NT2/D1 (cell line): Measurements from ENCODE around the gene ZSWIM6.

Experiments used
- DNase-seq: peaks from one replicate; pipeline ENCODE4 v3.0.0-alpha.2; 2011; ENCODE audit warnings: low read depth, low spot score
- H3K27me3 ChIP-seq: 2 replicates; pipeline ENCODE4 v1.6.0; 2011; ENCODE audit warnings: mild to moderate bottlenecking; ENCODE audit not compliant: insufficient read length, insufficient read depth
- H3K36me3 ChIP-seq: 2 replicates; pipeline ENCODE4 v1.6.1; 2011; ENCODE audit warnings: mild to moderate bottlenecking, low read length, mixed read lengths; ENCODE audit not compliant: insufficient read depth, insufficient read length
- H3K4me1 ChIP-seq: 2 replicates; pipeline ENCODE4 v1.5.1; 2011; ENCODE audit not compliant: insufficient read depth, insufficient read length
- H3K4me3 ChIP-seq: 2 replicates; pipeline ENCODE4 v1.5.1; 2011; ENCODE audit warnings: low read depth; ENCODE audit not compliant: insufficient read length
- H3K9ac ChIP-seq: 2 replicates; pipeline ENCODE4 v1.6.0; 2011; ENCODE audit warnings: low read depth; ENCODE audit not compliant: insufficient read length
- H3K9me3 ChIP-seq: 2 replicates; pipeline ENCODE4 v1.5.1; 2011; ENCODE audit warnings: mild to moderate bottlenecking, low read length; ENCODE audit not compliant: insufficient read depth
- SUZ12 ChIP-seq: IDR thresholded peaks from 2 replicates; pipeline ENCODE4 v1.6.1; 2011; ENCODE audit not compliant: insufficient read length, insufficient read depth; ENCODE audit errors: extremely low read depth
- YY1 ChIP-seq: IDR thresholded peaks from 2 replicates; pipeline ENCODE4 v1.6.1; 2011; ENCODE audit not compliant: insufficient read length, insufficient read depth
- ZNF274 ChIP-seq: IDR thresholded peaks from 2 replicates; pipeline ENCODE4 v1.6.1; 2011; ENCODE audit warnings: mild to moderate bottlenecking, low read depth, low read length

The ZSWIM6 gene

DNA sequence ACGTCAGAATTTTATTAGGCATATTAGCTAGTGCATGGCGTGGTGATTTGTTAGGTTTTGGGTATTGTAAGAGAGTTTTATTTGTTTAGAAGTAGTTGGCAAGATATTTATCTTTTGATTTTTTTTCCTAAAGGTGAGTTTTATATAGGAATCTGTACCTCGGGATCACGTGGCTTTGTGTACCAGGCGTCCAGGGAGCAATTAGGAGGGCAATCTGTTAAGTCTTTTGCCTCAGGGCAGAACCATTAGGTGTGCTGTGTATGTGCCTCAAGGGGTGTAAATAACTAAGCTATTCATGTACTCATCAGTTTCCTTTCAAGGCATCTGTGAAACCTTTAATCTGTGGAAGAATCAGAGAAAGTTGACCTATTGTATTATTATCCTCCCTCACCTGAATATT, 39.4 kb downstream of the ZSWIM6 start:
- Histone ChIP-seq H3K4me3 (no peak overlapping the region), H3K9me3 (no peaks in the 10 kb centered on the region), H3K4me1 (no peaks in the 10 kb centered on the region), H3K36me3 (no peaks in the 10 kb centered on the region), H3K27me3 (no peaks in the 10 kb centered on the region), H3K9ac (no peak overlapping the region)
- TF ChIP-seq ZNF274 = no peak
- TF ChIP-seq YY1 = no peak
- TF ChIP-seq SUZ12 = no peak
- DNase-seq = no peak

DNA sequence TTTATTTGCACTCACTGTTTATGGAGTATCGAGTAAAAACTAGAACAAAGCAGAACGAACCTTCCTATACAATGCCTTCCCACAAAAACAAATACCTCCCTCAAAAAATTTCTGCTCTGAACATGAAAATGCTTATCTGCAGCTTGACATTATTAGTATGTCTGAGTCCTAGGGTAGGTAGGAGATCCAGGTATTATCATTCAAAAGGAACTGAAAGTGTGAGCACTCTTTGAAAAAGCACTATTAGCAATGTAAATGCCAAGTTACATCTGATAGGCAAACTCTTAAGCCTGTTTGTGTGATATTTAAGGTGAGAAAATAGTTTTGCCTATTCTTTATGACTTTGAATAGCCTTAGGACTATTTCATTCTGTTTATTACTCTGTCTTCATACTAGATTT, 47.6 kb downstream of the ZSWIM6 start:
- H3K36me3 ChIP-seq = no peaks in the 10 kb centered on the region
- TF ChIP-seq YY1 (no peak), ZNF274 (no peak), SUZ12 (no peak)

DNA sequence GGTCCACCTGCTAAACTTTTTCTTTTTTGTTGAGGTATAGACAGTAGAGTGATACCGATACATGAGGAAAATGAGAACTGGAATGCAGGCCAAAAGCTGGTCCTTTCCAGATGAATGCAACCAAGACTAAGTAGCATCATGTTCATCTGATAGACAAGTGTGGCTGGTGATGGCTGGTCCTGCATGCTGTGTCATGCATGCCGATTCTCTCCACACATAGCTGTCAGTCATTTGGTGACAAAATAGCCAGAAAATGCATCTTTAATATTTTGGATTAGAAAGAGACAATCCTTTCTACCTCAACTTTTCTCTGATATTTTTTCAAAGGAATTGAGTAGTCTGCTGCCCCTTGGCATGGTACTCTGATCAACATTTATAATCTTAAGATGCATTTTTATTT, 49.9 kb downstream of the ZSWIM6 start:
- no peaks in the 10 kb centered on the region for H3K27me3 ChIP-seq
- no peak overlapping the region for H3K4me3 ChIP-seq
- H3K9me3 ChIP-seq = no peaks in the 10 kb centered on the region
- no peaks in the 10 kb centered on the region for H3K4me1 ChIP-seq
- H3K9ac ChIP-seq = no peak overlapping the region
- no peaks in the 10 kb centered on the region for H3K36me3 ChIP-seq
- TF ChIP-seq SUZ12 (no peak), ZNF274 (no peak), YY1 (no peak)
- no peak for DNase-seq

More for the DNA sequence above, 47.6 kb downstream of the ZSWIM6 start:
- H3K27me3 ChIP-seq = no peaks in the 10 kb centered on the region
- DNase-seq = no peak
- no peak overlapping the region for H3K9ac ChIP-seq
- H3K4me1 ChIP-seq = no peaks in the 10 kb centered on the region
- H3K4me3 ChIP-seq = no peak overlapping the region
- no peaks in the 10 kb centered on the region for H3K9me3 ChIP-seq

DNA sequence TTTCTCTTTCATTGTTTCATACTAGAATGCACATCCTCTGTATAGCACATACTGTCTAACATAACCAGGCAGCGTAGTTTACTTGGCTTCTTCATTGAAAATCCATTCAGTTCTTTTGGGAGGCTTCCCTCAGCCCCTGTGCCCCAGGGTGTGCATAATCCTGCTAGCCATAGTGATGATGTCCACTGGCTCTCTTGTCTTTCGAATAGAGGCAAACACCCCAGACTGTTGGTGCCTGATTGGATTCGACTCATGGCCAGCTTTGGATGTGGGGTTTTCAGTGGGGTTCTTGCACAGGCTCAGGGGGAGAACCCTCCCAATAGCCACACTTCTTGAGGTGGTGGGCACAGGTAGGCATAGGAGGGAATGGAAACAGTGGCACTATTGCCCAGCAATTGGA, 53.6 kb downstream of the ZSWIM6 start:
- H3K9ac ChIP-seq = no peak overlapping the region
- H3K36me3 ChIP-seq = peaks cover under 1% of the 10 kb centered on the region
- H3K4me3 ChIP-seq = no peak overlapping the region
- no peak for TF ChIP-seq ZNF274
- TF ChIP-seq YY1 = no peak
- no peak for TF ChIP-seq SUZ12
- H3K4me1 ChIP-seq = no peaks in the 10 kb centered on the region
- H3K27me3 ChIP-seq = no peaks in the 10 kb centered on the region
- DNase-seq = no peak
- no peaks in the 10 kb centered on the region for H3K9me3 ChIP-seq

DNA sequence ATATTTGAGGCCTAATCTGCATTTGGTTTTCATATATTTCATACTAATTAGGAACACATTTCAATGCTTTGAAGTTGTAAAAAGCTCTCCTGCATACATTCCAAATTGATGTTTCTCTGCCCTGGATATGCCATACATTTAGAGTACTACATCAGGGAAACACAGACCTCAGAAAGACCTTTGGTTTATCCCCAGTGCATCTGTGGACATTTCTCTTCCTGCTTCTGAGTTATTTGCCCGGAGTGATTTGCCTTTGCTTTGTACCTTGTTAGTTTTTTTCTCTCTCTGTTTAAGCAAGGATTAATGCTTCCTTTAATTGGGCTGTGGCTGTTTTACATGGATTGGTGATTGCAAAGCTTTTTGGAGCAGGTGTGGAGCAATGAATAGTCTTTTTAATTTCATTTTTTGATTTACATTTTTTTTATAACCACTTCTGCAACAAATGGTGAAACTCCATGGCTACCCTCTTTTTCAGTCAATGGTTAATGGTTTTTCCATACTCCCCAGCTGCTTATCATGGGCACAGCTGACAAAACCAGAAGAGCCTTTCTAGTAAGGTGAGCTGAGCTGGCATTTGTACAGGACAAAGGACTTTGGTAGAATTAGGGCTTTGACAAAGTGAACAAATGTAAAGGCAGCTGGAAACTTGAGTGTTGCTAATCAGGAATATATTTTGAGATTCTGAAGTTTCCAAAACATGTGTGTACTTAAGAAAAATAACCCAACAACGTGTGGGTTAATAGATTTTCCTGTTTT, 54.2 kb downstream of the ZSWIM6 start:
- no peak for DNase-seq
- H3K9ac ChIP-seq = no peak overlapping the region
- H3K4me1 ChIP-seq = no peaks in the 10 kb centered on the region
- no peaks in the 10 kb centered on the region for H3K27me3 ChIP-seq
- no peak overlapping the region for H3K4me3 ChIP-seq
- TF ChIP-seq YY1 (no peak), SUZ12 (no peak), ZNF274 (no peak)
- peaks cover 6% of the 10 kb centered on the region for H3K36me3 ChIP-seq
- H3K9me3 ChIP-seq = no peaks in the 10 kb centered on the region

DNA sequence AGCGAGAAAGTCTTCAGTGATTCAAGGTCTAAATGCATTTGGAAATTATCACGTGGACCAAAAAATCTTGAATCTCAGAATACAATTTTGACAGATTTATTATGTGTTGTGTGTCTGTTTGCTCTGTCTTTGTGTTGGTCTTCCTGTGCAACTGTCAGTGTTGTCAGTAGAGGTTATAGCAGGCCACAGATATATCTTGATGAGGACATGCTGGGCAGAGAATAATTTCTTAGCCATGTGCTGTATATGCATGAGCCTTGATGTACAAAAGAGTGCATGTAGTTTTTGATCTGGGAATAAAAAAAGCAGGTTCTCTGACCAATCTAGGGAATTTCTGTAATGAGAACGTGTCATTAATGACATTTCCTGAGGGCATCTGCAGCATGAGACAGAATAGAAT, 57.6 kb downstream of the ZSWIM6 start:
- no peak overlapping the region for H3K9ac ChIP-seq
- no peaks in the 10 kb centered on the region for H3K9me3 ChIP-seq
- no peak for TF ChIP-seq YY1
- TF ChIP-seq ZNF274 = no peak
- no peak for TF ChIP-seq SUZ12
- H3K4me3 ChIP-seq = no peak overlapping the region
- H3K27me3 ChIP-seq = no peaks in the 10 kb centered on the region
- DNase-seq = no peak
- no peaks in the 10 kb centered on the region for H3K4me1 ChIP-seq
- peaks cover 7% of the 10 kb centered on the region for H3K36me3 ChIP-seq

DNA sequence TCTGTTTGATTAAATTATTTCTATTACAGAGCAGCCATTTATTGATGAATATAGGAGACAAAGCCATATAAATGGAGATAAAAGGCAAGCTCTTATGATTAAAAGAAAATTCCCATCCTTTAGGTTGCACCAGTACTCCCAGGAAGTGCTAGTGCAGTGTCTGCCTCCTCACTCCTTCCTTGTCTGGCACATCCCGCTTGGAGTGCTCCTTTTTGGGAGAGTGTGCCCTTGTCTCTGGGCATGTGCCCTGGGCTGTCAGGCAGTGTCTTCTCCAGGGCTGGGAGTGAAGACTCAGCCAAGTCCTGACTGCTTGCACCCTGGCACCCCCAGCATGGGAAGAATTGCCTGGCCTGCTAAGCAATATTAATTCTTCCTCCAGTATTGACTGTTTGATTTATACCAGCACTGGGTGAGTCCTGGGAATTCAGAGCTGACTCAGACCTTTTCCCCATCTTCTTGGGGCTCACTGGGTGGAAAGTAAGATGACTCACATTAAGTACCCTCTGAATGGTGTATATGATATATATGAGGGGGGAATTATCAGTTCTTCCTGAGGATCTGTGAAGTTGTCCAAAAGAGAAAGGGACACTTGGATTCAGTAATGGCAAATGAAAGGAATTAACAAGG, 62.1 kb downstream of the ZSWIM6 start:
- H3K9me3 ChIP-seq = peaks cover 7% of the 10 kb centered on the region; the same call in 1 of the 2 replicates
- TF ChIP-seq YY1 = no peak
- no peak for TF ChIP-seq SUZ12
- no peak for TF ChIP-seq ZNF274
- no peaks in the 10 kb centered on the region for H3K4me1 ChIP-seq
- H3K27me3 ChIP-seq = no peaks in the 10 kb centered on the region
- no peak overlapping the region for H3K9ac ChIP-seq
- no peak overlapping the region for H3K4me3 ChIP-seq
- H3K36me3 ChIP-seq = peaks cover 7% of the 10 kb centered on the region
- DNase-seq = no peak
